ENCODE measurements around the gene ALS2CL. TPM values are rescaled to one million over a fixed set of nuclear protein-coding genes. Genes with fewer than 3 reads are reported as not detected.

ALS2CL gene
- total and polyA plus RNA-seq, 2 donors (not counting 3 experiments of a cell fraction or from before 2014, with no cell fraction given) = 7.8 to 10.1 TPM

DNA sequence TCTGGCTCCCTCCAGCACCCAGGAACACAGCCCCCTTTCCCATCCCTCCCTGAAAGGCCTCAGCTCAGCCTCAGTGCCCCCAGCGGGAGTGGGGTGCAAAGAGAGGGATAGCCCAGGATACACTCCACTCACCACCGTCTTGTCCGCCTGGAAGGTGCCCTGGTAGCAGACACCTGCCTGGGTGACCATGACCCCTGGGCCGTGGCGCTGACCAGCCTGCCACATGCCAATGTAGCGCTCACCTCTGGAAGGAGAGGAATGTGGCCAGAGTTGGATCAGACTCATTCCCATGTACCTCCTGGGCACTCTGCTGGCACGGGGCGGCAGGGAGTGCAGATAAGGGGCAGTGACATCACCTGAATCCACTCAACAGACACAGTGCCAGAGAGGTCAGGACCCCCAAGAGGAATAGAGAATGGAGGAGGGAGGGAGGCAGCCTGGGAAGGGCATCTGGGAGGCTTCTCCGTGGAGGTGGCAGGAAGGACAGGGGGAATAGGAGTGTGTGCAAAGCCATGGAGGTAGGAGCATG lies 13.1 kb downstream of the ALS2CL start:
- no peaks in the 10 kb centered on the region for H4K20me1 ChIP-seq (replicated peaks; ENCODE audit: control insufficient read depth, extremely low read depth, insufficient read depth, low read length)
- no peaks in the 10 kb centered on the region for H3K27me3 ChIP-seq (ENCODE audit: control insufficient read depth in 2 of 2, insufficient read depth in 2 of 2, low read length in 2 of 2)
- no peak overlapping the region for H2AFZ ChIP-seq (ENCODE audit: low read depth, low read length)
- H3K4me3 ChIP-seq (replicated peaks in 1 of 3; ENCODE audit: insufficient read depth in 1 of 3, low read depth in 1 of 3, low read length in 3 of 3) = no peak overlapping the region
- no peaks in the 10 kb centered on the region for H3K79me2 ChIP-seq (ENCODE audit: control insufficient read depth, insufficient read depth, low read length)
- H3K9me3 ChIP-seq (replicated peaks; ENCODE audit: control insufficient read depth, insufficient read depth, low read length) = no peaks in the 10 kb centered on the region
- FAIRE-seq (no peak), DNase-seq (ENCODE audit: low read depth, low spot score) (no peak)
- H3K36me3 ChIP-seq (ENCODE audit: control insufficient read depth in 2 of 2, extremely low read depth in 1 of 2, insufficient read depth in 2 of 2, low read length in 2 of 2) = no peaks in the 10 kb centered on the region
- TF ChIP-seq GATA2 (IDR thresholded peaks at IDR 0.05; ENCODE audit: insufficient read depth, insufficient read length, low read depth, low read length) = no peak
- TF ChIP-seq MYC (IDR thresholded peaks at IDR 0.05; ENCODE audit: low read depth, low read length) = no peak
- no peak for TF ChIP-seq POLR2A (IDR thresholded peaks at IDR 0.05; ENCODE audit: low read depth, low read length)
- TF ChIP-seq, protein P1, sequence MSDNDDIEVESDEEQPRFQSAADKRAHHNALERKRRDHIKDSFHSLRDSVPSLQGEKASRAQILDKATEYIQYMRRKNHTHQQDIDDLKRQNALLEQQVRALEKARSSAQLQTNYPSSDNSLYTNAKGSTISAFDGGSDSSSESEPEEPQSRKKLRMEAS (IDR thresholded peaks at IDR 0.05; ENCODE audit: insufficient read depth, insufficient read length) = no peak
- no peak for TF ChIP-seq JUN (IDR thresholded peaks at IDR 0.05; ENCODE audit: borderline replicate concordance, insufficient read depth, insufficient read length, low read depth)
- TF ChIP-seq EZH2 (IDR thresholded peaks at IDR 0.05; ENCODE audit: borderline replicate concordance, low read depth, low read length, severe bottlenecking) = no peak
- no peak for TF ChIP-seq POLR2AphosphoS5 (IDR thresholded peaks at IDR 0.05; ENCODE audit: insufficient read depth, low read depth, low read length)
- TF ChIP-seq, protein P2, sequence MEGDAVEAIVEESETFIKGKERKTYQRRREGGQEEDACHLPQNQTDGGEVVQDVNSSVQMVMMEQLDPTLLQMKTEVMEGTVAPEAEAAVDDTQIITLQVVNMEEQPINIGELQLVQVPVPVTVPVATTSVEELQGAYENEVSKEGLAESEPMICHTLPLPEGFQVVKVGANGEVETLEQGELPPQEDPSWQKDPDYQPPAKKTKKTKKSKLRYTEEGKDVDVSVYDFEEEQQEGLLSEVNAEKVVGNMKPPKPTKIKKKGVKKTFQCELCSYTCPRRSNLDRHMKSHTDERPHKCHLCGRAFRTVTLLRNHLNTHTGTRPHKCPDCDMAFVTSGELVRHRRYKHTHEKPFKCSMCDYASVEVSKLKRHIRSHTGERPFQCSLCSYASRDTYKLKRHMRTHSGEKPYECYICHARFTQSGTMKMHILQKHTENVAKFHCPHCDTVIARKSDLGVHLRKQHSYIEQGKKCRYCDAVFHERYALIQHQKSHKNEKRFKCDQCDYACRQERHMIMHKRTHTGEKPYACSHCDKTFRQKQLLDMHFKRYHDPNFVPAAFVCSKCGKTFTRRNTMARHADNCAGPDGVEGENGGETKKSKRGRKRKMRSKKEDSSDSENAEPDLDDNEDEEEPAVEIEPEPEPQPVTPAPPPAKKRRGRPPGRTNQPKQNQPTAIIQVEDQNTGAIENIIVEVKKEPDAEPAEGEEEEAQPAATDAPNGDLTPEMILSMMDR (IDR thresholded peaks at IDR 0.05; ENCODE audit: extremely low read depth in 1 of 2, insufficient read depth in 1 of 2, low read depth in 1 of 2, low read length in 2 of 2) = no peak
- TF ChIP-seq FOS (IDR thresholded peaks at IDR 0.05; ENCODE audit: borderline replicate concordance, insufficient read depth, low read length) = no peak
- no peaks in the 10 kb centered on the region for H3K4me1 ChIP-seq (ENCODE audit: control insufficient read depth, extremely low read depth, insufficient read depth, low read length)
- no peak overlapping the region for H3K9ac ChIP-seq (replicated peaks; ENCODE audit: extremely low read depth, insufficient read depth, low read length)
- intact Hi-C loops (cut with micrococcal nuclease) = no loop called here
- ChIA-PET POLR2A (no interaction called here), CTCF (interaction anchor here (1.5 kb wide), 1 partner anchor 13 kb away, joined by 4 read pairs; the partner anchor contains the start of gene ALS2CL)
- no peaks in the 10 kb centered on the region for H3K9me1 ChIP-seq (replicated peaks; ENCODE audit: control insufficient read depth, extremely low read depth, insufficient read depth, low read length)
- no peak overlapping the region for H3K27ac ChIP-seq (ENCODE audit: insufficient read depth, low read depth, low read length)
- dilution Hi-C loops (cut with MboI; ENCODE audit: extremely low pct_ligation_motif_present, low sequenced_read_pairs) = no loop called here
- H3K4me2 ChIP-seq (ENCODE audit: insufficient read depth, low read length) = no peak overlapping the region
- no TSS peak for BruUV-seq (replicated peaks)

Data from endothelial cell of umbilical vein (primary cell).